Left lobe of liver (tissue), 2 donors: Measurements from ENCODE around the gene SRRM1. TPM values are rescaled to one million over a fixed set of nuclear protein-coding genes. Genes with fewer than 3 reads are reported as not detected.
A peak's percentile ranks its signal among the peaks of the same experiment; 100 is the strongest.

Experiments
- ATAC-seq: fragments of 200-7000 bp; cut with Tn5 transposase; one replicate; pipeline ENCODE4 v1.9.1; 2020; ENCODE audit warnings: mild to moderate bottlenecking, moderate library complexity
- DNase-seq: peaks from one replicate; pipeline ENCODE4 v3.0.0-alpha.2; 2020; ENCODE audit warnings: low spot score
- total RNA-seq: library from RNA; stranded (reverse); gene quantifications from one replicate; pipeline ENCODE4 v1.2.1, GENCODE V29; 2021
- donor health status: DM: no; HTN: no; CAD: no; lungs with moderate emphysema.
- donor health status: DM: no; HTN: yes; CAD: no.

SRRM1 gene, protein sequence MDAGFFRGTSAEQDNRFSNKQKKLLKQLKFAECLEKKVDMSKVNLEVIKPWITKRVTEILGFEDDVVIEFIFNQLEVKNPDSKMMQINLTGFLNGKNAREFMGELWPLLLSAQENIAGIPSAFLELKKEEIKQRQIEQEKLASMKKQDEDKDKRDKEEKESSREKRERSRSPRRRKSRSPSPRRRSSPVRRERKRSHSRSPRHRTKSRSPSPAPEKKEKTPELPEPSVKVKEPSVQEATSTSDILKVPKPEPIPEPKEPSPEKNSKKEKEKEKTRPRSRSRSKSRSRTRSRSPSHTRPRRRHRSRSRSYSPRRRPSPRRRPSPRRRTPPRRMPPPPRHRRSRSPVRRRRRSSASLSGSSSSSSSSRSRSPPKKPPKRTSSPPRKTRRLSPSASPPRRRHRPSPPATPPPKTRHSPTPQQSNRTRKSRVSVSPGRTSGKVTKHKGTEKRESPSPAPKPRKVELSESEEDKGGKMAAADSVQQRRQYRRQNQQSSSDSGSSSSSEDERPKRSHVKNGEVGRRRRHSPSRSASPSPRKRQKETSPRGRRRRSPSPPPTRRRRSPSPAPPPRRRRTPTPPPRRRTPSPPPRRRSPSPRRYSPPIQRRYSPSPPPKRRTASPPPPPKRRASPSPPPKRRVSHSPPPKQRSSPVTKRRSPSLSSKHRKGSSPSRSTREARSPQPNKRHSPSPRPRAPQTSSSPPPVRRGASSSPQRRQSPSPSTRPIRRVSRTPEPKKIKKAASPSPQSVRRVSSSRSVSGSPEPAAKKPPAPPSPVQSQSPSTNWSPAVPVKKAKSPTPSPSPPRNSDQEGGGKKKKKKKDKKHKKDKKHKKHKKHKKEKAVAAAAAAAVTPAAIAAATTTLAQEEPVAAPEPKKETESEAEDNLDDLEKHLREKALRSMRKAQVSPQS
- 43.7 TPM for total RNA-seq

DNA sequence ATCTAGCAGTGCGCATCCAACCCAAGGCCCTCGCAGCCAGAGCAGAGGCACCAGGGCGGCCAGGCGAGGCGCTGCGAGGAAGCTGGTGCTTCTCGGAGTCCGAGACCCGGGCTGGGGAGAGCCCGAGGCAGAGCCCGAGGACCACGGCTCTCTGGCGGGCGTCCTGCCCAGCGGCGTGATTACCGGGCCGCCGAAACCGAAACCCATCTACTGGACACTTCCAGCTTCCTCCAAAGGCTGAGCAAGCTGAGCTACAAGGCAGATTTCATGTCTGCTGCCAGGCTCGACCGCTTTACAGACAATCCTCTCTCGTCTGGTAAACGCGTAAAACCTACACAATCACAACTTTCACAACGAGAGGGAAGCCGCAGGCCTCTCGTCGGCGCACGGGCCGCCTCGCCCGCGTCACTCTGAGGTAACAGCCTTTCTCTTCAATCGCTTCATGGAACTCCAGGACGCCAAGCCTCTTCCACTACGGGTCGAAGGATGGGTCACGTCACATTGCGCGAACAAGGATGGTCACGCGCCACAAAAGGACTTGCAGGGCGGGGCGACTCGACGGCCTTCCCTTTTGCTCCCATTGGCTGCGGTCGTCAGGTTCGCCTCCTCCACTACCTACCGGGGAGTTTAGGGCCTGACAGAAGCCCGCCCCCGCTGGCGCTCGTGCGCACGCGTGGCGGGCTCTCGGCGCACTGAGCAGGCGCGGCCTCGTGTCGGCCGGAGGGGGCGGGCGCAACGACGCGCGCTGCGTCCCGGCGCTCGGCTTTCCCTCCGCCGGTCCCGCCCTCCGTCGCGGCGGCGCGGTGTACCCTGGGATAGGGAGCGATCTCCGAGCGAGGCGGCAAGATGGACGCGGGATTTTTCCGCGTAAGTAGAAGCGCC is at the start of gene SRRM1:
SRRM1 (plus strand) TSS at position 822 of the 882 bp plus-strand sequence; CDS start at position 847, 25 bp downstream.
- DNase-seq (peak; percentile 100), ATAC-seq (peak; percentile 89)

DNA sequence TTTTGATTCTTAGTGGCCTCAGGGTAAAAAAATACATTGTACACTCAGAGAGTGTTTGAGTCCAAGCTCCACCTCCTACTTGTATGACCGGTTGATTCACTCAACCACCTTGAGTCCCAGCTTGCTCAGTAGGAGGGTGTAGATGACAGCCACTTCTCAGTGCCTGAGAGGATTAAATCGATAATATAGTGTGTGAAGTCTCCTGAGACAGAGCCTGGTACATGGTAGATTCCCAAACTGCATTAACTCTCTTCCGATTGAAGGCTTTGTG is 48.8 kb upstream of the SRRM1 start:
- DNase-seq (no peak), ATAC-seq (no peak)

DNA sequence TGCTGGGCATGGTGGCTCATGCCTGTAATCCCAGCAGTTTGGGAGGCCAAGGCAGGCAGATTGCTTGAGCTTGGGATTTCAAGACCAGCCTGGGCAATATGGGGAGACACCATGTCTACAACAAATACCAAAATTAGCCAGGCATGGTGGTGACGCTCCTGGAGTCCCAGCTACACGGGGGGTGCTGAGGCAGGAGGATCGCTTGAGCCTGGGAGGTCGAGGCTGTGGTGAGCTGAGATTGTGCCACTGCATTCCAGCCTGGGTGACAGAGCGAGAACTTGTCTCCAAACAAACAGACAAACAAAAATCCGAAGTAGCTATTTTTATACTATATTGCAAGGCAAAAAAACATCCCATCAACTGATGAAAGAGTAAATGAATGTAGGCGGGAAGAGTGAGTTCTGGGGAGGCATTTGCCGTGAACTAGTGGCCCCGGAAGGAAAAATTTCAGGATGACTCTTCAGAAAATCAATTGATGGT is 46.7 kb upstream of the SRRM1 start:
- ATAC-seq (no peak), DNase-seq (no peak)

DNA sequence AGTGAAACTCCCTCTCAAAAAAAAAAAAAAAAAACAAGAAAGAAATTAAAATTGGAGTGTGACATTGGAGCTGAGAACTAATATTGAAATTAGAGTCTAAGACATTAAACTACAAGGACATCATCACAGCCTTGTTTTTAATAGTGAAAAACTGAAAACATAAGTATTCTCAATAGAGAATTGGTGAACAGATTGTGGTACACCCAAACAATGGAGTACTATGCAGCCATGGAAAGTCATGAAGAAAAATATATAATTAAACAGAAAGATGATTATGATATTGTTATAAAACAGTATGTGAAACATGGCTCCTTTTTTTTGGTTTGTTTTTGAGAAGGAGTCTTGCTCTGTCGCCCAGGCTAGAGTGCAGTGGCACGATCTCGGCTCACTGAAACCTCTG is 43.8 kb upstream of the SRRM1 start:
- ATAC-seq (no peak), DNase-seq (no peak)

DNA sequence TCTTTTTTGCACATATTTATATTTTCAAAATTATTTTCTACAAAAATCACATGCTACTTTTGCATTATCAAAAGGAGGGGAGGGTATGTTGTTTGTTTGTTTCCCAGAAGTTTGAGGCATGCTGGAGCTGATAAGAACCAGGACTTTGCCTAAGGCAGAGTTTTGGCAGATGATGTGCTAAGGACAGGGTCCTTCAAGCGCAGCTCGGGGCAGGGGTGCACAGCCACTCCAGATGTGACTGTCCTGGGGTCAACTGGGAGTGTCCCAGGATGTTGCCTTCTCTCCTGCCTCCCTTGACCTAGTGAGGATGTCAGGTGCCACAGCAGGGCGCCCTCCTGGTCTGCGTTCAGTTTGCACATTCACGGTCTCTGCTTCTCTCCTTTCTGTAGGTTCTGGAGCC is 42.6 kb upstream of the SRRM1 start:
- DNase-seq (no peak), ATAC-seq (no peak)

DNA sequence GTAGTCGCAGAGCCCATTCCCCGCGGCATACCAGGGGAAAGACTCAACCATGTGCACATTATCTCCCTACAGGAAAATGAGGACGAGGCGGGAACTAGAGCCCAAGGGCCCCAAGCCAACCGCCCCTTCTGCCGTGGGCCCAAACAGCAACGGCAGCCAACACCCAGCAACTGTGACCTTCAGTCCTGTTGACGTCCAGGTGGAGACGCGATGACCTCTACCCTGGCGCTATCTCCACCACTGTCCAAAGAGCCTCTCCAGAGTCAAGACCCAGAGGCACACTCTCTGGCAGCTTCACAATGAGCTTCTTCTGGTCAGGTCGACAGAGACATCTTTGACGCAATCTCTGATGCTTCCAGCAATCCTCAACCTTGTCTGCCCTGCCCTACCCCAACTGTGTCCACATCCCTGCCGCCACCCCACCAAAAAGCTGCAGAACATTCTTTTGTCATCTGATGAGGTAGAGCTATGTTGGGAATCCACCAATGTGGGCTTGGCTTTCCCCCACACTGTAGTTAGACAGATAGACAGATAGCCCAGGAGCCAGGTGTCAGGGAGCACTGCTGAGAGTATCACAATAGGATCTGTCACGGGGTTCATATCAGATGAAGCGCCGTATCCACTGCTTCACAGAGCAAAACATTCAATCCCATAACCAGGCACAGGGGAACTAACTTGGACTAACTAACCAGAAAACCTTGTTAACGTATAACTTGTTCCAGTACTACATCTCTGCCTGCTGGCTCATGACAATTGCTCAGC is 37.4 kb upstream of the SRRM1 start:
- DNase-seq, result peak; percentile 87

DNA sequence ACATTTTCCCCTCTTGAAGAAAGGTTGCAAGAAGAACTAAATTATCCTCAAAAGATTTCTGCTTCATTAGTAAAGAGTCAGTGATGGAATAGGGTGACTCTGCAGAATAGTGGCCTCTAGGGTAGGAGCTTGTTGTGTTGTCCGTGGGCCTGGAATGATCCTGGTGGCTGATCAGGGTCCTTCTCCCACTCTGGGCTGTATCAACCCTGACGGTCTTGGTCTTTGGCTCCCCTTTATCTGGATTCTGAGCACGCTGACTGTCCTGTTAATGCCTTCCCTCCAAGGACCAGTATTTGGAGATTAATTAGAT is 36.9 kb upstream of the SRRM1 start:
- ATAC-seq, result no peak
- peak; percentile 1 for DNase-seq

More for the DNA sequence above, 37.4 kb upstream of the SRRM1 start:
- ATAC-seq, result peak; percentile 96

DNA sequence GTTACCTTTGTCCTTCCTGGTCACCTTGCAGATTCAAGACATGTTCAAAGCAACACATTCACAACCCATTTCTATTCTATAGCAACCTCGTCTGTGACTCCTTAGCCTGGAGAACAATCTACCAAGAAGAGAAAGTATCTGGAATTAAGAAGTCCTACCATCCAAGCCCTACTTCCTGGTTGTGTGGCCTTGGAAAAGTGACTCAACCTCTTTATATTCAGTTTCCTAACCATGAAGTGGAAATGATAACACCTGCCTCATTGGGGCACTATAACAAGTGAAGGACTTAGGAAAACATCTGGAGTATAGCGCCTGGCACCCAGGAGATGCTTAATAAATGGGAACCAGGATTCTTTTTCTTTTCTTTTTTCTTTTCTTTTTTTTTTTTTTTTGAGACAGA is 36.5 kb upstream of the SRRM1 start:
- ATAC-seq, result no peak
- DNase-seq, result no peak

DNA sequence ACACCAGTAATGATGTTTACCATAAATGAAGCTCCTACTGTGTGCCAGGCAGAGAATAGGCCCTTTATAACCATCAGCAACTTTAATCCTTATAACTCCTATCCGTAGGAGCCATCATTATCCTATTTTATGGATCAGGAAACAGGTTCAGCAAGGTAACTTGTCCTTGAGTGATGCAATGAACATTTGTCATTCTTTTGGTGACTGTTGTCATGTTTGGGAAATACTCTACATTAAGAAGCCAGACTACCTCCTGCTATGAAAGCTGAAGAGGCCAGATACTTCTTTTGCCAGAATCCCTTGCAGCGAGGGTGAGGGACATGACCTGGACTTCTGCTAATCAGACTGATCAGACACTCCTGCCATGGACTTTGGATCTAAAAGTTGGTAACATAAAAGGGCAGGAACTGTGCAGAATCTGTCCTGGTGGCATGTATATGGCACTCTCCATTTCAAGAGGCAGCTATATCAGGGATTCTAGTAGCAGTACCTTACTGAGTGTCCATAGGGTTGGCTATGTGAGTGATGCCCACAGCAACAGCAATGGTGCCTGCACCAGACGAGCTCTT is 33.1 kb upstream of the SRRM1 start:
- peak; percentile 42 for ATAC-seq
- DNase-seq, result no peak

DNA sequence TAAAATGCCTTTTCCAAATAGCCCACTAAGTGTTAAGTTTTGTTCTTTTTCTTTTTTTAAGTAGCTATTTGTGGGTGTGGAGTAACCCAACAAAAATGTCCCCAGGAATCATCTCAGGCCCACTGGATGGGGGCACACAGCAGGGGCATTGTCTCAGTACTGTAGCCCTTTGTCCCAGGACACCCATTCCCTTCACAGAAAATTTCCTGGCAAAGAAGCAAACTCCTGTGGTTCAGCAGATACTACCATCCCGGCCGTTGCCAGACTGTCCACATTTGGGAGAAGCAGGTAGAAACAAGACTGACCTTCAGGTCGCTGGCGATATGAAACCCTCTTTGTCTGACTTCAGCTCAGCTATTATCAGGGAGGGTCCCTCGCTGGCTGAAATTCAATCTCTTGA is 23.7 kb upstream of the SRRM1 start:
- ATAC-seq, result no peak
- no peak for DNase-seq

DNA sequence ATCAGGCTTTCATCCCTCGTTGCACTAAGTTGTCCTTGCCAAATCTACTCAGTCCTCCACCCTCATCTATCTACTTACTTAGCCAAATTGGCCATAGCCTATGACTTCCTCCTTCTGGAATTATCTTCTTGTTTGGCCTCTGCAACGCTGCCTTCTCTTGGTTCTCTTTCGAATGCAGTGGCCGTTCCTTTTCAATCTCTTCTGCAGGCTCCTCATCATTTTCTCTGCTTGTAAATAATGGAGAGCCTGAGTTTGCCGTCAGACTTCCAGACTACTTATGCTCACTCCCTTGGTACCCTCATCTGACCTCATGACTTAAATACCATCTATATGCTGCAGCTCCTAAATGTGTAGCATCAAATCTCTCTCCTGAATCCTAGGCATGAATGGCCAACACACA is 22.4 kb upstream of the SRRM1 start:
- ATAC-seq, result no peak
- no peak for DNase-seq

DNA sequence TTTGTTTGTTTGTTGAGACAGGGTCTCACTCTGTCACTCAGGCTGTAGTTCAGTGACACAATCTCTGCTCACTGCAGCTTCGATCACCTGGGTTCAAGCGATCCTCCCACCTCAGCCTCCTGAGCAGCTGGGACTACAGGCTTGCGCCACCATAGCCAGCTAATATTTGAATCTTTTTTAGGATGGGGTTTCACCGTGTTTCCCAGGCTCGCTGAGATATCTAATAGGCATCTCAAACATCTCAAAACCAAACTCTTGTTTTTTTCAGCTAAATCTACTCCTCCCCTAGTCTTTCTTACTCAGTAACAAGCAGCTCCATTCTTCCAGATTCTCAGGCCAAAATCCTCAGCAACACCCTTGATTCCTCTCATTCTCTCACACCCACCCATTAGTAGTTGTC is 22.0 kb upstream of the SRRM1 start:
- DNase-seq, result no peak
- no peak for ATAC-seq

DNA sequence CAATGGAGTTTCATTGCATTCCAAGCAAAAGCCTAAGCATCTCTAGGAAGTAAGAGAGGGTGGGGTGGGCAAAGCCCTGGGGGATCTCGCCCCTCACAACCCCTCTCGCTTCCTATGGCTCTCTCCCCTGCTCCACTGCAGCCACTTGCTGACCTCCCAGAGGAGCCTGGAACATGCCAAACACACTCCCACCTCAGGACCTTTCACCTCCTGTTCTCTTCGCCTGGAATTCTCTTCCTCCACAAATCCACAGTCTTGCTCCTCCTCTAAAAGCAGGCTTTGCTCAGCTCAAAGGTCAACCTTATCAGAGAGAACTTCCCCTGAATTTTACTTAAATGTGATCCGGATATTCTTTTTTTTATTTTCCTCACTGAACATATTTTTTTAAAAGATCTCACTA is 20.9 kb upstream of the SRRM1 start:
- DNase-seq (no peak), ATAC-seq (no peak)

DNA sequence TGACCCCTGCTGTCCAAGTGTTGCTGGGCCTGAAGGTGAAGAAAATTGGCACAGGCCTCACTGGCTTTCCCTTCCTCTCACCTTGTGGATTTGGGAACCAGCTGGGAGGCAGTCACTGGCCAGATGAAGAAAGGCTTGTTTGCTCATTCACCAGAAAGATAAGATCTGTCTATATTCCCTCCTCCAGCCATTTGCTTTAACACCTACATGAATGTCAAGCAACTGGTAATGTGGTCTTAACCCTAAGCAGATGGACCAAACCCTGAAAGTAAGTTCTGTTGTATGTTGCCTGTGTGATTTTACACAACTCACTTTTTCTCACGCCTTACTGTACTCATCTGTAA is 10.3 kb upstream of the SRRM1 start:
- DNase-seq (no peak), ATAC-seq (no peak)

DNA sequence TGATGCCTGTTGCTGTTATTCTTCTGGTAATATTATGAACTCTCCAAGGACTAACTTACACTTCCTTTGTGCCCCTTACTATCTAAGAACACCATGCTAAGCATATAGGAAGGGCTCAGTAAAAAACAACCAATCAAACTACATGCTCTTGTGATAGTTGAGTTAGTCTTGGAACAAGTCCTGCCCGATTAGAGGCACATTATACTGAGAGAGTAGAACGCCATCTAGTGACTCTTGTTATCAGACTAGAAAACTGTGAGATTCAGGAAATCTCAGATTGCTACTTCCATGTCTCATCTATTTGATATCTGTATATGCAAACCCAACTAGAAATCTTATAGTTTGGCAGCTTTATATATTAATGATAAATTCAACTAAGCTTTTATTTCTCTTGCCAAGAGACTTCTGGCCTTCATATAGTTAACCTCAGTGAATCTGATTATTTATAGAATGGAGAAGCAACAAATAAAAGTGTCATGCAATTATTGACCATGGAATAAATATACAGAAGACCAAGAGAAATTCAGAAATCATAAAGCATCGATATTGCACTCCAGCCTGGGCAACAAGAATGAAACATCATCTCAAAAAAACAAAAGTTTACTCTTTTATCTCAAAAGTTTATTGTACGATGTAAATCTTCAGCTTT is 7.8 kb upstream of the SRRM1 start:
- DNase-seq (no peak), ATAC-seq (peak; percentile 94)

DNA sequence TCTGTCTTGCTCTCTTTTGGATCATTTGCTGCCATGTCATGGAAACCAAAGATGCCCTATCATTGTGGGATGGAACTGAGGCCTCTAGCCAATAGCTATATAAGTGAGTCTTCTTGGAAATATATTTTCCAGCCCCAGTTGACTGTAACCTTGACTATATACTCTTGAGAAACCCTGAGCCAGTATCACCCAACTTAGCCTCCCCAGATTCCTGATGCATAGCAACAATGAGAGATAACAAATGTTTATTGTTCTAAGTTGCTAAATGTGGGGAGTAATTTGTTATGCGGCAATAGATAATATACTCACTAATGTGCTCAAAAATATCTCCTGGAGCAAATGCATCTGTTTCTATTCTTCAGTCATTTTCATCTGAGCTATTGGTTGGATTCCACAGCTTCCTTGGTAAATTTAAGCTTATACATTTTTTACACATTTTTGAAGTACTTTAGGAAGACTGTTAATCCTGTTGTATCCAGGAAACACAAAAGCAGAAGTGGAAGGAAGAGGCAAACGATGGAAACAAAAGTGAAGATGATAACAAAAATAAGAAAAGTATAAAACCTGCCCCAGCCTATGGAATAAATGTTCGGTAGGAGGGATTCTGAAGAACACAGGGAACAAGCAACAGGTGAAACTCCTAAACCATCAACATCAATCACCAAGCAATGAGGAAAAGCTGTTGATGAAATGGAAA is 6.3 kb upstream of the SRRM1 start:
- ATAC-seq (no peak), DNase-seq (no peak)

DNA sequence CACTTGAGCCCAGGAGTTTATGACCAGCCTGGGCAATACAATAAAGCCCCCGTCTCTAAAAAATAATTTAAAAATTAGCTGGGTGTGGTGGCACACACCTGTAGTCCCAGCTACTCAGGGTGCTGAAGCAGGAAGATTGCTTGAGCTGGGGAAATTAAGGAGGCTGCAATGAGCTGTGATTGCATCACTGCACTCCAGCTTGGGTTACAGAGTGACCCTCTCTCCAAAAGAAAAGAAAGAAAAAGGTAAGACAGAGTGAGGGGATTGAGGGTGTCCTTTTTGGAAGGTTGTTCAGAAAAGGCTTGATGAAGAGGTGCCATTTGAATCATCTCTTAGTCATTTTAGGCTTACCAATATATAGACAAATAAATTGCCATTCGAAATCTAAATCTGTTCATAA is 4.0 kb upstream of the SRRM1 start:
- no peak for ATAC-seq
- no peak for DNase-seq

DNA sequence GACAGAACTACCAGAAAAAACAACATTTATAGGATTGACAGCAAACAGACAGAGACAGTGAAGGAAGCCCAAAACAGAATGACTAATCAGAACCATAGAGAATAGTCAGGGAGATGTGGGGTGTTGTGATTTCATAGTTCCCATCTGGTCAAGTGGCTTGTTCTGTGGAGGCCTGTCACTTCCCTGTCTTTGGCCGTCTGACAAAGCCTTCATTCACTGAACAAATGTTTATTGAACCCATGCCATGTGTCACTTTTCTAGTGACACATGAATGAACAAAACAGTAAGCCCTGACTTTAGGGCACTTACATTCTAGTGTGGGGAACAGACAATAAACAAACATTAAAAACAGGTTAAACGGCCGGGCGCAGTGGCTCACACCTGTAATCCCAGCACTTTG is 3.2 kb upstream of the SRRM1 start:
- ATAC-seq (no peak), DNase-seq (no peak)

DNA sequence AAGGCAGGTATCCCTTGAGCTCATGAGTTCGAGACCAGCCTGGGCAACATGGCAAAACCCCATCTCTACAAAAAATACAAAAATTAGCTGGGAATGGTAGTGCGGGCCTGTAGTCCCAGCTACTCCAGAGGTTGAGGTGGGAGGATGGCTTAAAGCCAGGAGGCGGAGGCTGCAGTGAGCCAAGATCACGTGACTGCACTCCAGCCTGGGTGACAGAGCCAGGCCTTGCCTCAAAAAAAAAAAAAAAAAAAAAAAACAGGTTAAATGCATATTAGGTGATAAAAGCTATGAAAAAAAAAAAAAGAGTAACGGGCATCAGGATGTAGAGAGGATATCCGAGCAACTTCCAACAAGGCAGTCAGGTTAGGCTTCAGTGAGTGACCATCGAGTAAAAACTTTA is 2.8 kb upstream of the SRRM1 start:
- ATAC-seq (no peak), DNase-seq (peak; percentile 64)
